HEK293T (cell line): ENCODE measurements around the gene RPRD1B.

Experiments
- CTCF ChIA-PET: fragments of 350-600 bp; formaldehyde crosslinking; extraction: SDS; loops from one replicate; lab custom pipeline; 2021; ENCODE audit warnings: antibody characterized with exemption, inconsistent platforms; lab: Yijun Ruan, JAX
- POLR2A ChIA-PET: fragments of 350-600 bp; formaldehyde crosslinking; extraction: SDS; loops from one replicate; lab custom pipeline; 2020; ENCODE audit warnings: antibody characterized with exemption, inconsistent platforms; lab: Yijun Ruan, JAX
- DNase-seq: peaks from one replicate; pipeline ENCODE4 v3.0.0; 2012; ENCODE audit warnings: mixed read lengths; ENCODE audit errors: extremely low spot score
- ARNT ChIP-seq: fragments of 450-650 bp; IDR thresholded peaks from 2 replicates; pipeline ENCODE4 v1.6.1; 2017; ENCODE audit warnings: mild to moderate bottlenecking
- BHLHE40 ChIP-seq: fragments of 450-650 bp; IDR thresholded peaks from 2 replicates; pipeline ENCODE4 v1.6.1; 2016; ENCODE audit warnings: mild to moderate bottlenecking, moderate library complexity, borderline replicate concordance
- CTBP1 ChIP-seq: fragments of 450-650 bp; IDR thresholded peaks from 2 replicates; pipeline ENCODE4 v1.6.1; 2016; ENCODE audit warnings: borderline replicate concordance
- ELF4 ChIP-seq: fragments of 450-650 bp; IDR thresholded peaks from 2 replicates; pipeline ENCODE4 v1.6.1; 2017; ENCODE audit warnings: antibody characterized with exemption
- FOXA1 ChIP-seq: fragments of 450-650 bp; IDR thresholded peaks from 2 replicates; pipeline ENCODE4 v1.6.1; 2016; ENCODE audit warnings: mild to moderate bottlenecking
- FOXK2 ChIP-seq: fragments of 450-650 bp; IDR thresholded peaks from 2 replicates; pipeline ENCODE4 v1.6.1; 2016; ENCODE audit warnings: mild to moderate bottlenecking
- FOXM1 ChIP-seq: fragments of 450-650 bp; IDR thresholded peaks from 2 replicates; pipeline ENCODE4 v1.6.1; 2017; ENCODE audit warnings: mild to moderate bottlenecking, borderline replicate concordance
- HDGF ChIP-seq: fragments of 450-650 bp; IDR thresholded peaks from 2 replicates; pipeline ENCODE4 v1.6.1; 2017; ENCODE audit warnings: antibody characterized with exemption, borderline replicate concordance
- L3MBTL2 ChIP-seq: fragments of 450-650 bp; conservative IDR thresholded peaks from 2 replicates; pipeline ENCODE4 v1.6.1; 2016; ENCODE audit warnings: mild to moderate bottlenecking
- LEF1 ChIP-seq: fragments of 450-650 bp; IDR thresholded peaks from 2 replicates; pipeline ENCODE4 v1.6.1; 2017; ENCODE audit warnings: mild to moderate bottlenecking, borderline replicate concordance
- NFRKB ChIP-seq: fragments of 450-650 bp; IDR thresholded peaks from 2 replicates; pipeline ENCODE4 v1.6.1; 2016; ENCODE audit warnings: mild to moderate bottlenecking, moderate library complexity
- SP1 ChIP-seq: fragments of 450-650 bp; IDR thresholded peaks from 2 replicates; pipeline ENCODE4 v1.6.1; 2017
- SUZ12 ChIP-seq: fragments of 450-650 bp; IDR thresholded peaks from 2 replicates; pipeline ENCODE4 v1.6.1; 2016; ENCODE audit warnings: mild to moderate bottlenecking
- TARDBP ChIP-seq: fragments of 450-650 bp; IDR thresholded peaks from 2 replicates; pipeline ENCODE4 v1.6.1; 2016
- ZNF384 ChIP-seq: fragments of 450-650 bp; IDR thresholded peaks from 2 replicates; pipeline ENCODE4 v1.6.1; 2016
- TF ChIP-seq, protein P1 (sequence below): fragments of 450-650 bp; IDR thresholded peaks from 2 replicates; pipeline ENCODE4 v1.6.1; 2016

RPRD1B gene

GRCh38 chr20:38139156-38139912 lies 105.8 kb downstream of the RPRD1B start:
- no peak for DNase-seq
- TF ChIP-seq ZNF384, result no peak
- no peak for TF ChIP-seq ARNT
- no peak for TF ChIP-seq FOXA1
- no peak for TF ChIP-seq HDGF
- TF ChIP-seq LEF1, result no peak
- TF ChIP-seq FOXM1, result no peak
- no peak for TF ChIP-seq SP1
- TF ChIP-seq TARDBP, result no peak
- TF ChIP-seq FOXK2, result no peak
- no peak for TF ChIP-seq ELF4
- ChIA-PET POLR2A (no interaction called here), CTCF (interaction anchor here (1.3 kb wide), 1 partner anchor 66 kb away, joined by 6 read pairs; no protein-coding TSS in a partner anchor)

DNA sequence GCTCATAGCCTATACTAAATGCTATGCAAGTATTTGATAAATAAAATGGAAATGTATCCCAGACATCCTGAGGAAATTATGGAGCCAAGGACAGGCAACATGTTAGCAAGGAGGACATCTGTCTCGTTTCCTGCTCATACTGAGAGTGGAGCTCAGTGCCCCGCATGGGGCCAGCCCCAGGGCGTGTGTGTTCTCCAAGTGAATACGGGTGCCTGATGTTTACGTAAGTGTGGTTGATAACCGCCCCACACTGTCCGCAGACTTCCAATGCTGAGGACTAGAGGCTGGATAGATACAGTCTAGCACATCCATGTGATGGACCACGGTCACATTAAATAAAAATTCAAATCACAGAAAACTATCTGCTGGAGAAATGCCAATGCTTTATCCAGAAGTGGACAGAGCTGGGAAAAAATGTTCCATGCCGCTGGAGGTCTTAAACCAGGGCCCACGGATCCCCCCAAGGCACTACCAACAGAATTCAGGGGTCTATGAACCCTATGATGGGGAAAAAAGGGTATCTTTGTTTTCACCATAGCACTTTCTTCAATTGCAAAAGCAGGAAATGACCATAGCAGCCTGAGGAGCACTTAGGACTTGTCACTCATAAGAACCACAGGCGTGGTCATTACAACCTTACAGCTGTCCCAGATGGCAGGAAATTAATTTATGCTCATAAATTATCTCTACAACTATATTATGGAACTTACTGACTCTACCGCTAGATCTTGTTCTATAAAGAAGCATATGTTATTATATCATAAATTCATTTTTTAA lies 106.6 kb downstream of the RPRD1B start:
- peak; percentile 33 for DNase-seq
- ChIA-PET CTCF (interaction anchor here (1.3 kb wide), 1 partner anchor 67 kb away, joined by 6 read pairs; no protein-coding TSS in a partner anchor), POLR2A (no interaction called here)
- no peak for TF ChIP-seq FOXA1
- TF ChIP-seq BHLHE40, result no peak
- TF ChIP-seq, protein P1, sequence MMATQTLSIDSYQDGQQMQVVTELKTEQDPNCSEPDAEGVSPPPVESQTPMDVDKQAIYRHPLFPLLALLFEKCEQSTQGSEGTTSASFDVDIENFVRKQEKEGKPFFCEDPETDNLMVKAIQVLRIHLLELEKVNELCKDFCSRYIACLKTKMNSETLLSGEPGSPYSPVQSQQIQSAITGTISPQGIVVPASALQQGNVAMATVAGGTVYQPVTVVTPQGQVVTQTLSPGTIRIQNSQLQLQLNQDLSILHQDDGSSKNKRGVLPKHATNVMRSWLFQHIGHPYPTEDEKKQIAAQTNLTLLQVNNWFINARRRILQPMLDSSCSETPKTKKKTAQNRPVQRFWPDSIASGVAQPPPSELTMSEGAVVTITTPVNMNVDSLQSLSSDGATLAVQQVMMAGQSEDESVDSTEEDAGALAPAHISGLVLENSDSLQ, result peak; percentile 62

DNA sequence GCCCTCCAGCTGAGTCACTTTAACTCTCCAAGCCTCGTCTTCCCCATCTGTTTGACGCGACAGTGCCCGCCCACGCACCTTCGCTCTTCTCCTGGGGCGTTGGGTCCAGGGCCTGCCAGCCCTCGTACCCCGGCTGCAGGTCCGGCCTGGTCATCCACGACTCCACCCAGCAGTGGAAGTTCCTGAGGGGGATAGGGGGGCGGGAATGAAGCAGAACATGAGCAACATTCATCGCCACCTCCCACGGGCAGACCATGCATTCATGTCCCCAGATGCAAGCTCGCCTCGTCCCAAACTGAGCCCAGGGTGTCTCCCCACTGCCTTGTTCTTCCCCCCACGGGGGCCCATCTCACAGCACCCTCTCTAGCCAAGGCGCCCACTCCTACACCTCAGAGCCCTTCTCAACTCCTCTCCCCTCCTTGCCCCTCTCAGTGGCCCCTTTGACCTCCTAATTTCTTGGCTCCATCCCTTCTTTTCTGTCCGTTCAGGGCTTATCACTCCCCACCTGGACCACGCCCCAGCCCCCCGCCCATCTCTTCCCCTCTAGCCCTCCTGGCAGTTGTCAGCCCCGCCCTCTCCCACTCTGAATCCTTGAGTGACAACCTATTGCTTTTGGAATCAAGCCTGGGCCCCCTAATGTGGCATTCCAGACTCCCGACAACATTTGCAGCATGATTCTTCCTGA lies 107.8 kb downstream of the RPRD1B start:
- TF ChIP-seq FOXM1 (no peak), NFRKB (no peak), ARNT (no peak), TARDBP (no peak), CTBP1 (no peak), SP1 (no peak), SUZ12 (no peak), HDGF (no peak), ELF4 (no peak), BHLHE40 (no peak), L3MBTL2 (no peak), LEF1 (no peak), ZNF384 (no peak), FOXK2 (no peak)
- CTCF ChIA-PET, result no interaction called here
- DNase-seq, result no peak
- POLR2A ChIA-PET, result no interaction called here
